LNCAP (cell line): ENCODE measurements around the gene NAV1.

Experiments used
- TF ChIP-seq, protein P1 (sequence below): fragments of 450-650 bp; IDR thresholded peaks from 2 replicates; pipeline ENCODE4 v1.5.1; 2017; ENCODE audit warnings: mild to moderate bottlenecking

Gene NAV1

DNA sequence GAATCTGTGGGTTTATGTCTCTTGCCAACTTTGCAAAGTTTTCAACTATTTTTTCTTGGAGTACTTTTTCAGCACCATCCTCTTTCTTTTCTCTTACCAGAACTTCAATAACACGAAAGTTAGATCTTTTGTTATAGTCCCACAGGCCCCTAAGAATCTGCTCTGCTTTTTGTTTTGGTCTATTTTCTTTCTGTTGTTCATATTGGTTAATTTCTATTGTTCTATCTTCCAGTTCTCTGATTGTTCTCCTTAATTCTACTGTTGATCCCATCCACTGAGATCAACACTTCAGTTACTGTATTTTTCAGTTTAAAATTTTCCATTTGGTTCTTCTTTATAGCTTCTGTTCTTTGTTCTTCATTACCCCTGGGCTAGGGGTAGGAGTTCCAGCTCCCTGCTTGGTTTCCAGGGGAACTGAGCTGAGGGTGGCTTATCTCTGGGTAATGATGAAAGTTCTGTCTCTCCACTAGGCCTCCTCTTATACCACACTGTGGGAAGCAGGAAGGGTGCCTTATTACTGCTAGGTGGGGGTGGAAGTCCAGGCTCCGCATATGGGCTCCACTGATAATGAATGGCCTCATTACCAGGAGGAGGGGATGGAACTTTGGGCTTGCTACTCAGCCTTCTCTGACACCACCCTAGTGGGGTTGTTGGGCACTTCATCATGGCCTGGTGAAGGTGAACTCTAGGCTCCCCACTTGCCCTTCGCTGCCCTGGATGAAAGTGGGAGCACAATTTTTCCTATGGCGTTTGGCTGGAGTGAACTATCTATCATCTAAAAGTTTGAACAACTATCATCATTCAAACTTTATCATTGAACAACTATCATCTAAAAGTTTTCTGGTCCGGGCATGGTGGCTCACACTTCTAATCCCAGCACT is 39.3 kb downstream of the NAV1 start:
- TF ChIP-seq, protein P1, sequence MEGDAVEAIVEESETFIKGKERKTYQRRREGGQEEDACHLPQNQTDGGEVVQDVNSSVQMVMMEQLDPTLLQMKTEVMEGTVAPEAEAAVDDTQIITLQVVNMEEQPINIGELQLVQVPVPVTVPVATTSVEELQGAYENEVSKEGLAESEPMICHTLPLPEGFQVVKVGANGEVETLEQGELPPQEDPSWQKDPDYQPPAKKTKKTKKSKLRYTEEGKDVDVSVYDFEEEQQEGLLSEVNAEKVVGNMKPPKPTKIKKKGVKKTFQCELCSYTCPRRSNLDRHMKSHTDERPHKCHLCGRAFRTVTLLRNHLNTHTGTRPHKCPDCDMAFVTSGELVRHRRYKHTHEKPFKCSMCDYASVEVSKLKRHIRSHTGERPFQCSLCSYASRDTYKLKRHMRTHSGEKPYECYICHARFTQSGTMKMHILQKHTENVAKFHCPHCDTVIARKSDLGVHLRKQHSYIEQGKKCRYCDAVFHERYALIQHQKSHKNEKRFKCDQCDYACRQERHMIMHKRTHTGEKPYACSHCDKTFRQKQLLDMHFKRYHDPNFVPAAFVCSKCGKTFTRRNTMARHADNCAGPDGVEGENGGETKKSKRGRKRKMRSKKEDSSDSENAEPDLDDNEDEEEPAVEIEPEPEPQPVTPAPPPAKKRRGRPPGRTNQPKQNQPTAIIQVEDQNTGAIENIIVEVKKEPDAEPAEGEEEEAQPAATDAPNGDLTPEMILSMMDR, result no peak

DNA sequence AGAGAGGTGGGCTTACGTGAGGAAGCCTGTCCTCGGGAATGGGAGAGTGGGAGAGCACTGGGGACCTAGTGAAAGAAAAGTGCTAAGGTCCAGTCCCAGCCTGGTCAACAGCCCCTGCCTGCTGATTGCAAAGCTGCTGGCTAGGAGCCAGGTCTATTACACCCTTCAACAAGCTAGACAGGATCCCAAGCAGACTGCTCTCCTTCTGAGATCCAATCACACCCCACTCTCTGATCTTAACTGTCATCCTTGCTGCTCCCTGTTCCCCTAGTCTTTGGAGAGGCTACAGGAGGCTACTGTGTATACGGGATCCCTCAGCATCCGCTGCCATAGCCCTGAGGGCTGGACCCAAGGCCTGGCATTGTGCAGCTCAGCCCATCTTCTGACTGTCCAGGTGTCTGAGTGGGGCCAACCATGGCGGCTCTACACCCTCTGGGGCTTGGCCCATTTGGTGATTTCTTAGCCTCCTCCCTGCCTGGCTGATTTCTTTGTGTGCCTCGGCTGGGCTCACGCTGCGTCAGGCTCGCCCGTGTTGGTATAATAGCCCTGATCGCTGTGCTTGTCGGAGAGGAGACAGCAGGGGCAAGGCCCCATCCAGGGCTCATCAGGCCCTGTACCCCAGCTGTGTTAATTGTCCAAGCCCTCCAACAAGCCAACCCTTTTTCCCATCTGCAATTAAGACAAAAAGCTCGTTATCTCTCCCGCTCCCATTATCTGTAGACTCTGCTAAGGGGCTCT is 43.9 kb downstream of the NAV1 start:
- TF ChIP-seq, protein P1, result no peak

DNA sequence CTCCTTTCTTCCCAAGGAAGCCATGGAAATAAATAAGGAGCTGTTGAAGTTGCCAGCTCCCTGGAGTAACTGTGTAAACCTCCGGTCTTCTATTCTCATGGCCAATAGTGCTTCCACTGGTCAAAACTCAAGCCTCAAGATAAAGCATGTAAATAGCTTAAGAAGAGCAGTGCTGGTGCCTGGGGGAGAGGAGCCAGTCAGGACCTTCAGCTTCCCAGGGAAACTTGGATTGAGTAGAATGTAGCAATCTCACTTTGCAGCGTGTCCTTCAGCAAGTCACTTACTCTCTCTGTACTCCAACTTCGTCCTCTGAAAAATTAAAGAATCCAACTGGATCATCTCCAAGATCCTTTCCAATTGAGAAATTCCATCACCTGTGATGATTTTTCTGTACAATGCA is 44.7 kb downstream of the NAV1 start:
- TF ChIP-seq, protein P1, result no peak

DNA sequence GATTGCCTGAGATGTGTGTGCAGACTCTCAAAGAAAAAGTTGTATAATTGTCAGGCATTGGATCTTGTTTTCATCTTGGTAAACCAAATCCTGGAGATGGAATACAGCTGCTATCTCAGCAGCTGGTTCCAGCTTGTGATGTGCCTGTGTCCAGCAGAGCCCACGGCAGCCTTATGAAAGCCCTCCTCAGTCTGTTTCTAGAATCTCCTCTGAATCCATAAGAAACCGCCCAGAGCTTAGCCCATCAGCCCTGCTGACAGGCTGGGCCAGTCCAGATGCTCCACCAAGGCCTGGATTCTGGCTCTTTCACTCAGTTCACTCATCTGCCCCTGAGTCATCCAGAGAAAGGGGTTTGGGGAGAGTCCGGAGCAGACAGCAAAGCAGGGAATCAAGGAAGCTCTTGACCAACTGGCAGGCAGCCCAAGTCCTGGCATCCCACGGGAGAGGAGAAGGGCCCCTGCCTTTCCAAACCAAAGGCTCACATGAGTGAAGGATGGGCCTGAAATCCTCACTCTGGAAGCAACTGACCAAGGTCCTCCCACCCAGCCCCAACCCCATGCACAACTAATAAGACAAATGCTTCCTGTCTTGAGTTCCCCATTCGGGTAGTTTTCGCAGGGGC is 45.7 kb downstream of the NAV1 start:
- TF ChIP-seq, protein P1, result no peak

DNA sequence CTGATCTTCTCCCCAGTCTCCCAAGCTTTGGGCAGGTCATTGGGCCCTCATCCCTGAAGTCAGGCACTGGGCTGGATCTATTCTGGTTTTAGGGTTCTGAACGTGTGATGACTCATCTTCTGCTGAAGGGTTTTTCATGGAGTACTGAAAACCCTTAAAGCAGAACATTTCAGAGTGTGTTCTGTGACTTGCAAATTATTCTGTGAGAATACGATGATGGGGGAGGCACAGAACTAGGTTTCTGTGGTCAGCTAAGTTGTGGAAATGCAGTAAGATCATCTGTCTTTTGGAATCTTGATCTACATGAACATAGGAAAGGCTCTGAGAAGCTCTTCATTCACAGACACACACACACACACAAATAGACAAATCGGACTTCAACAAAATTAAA is 46.2 kb downstream of the NAV1 start:
- TF ChIP-seq, protein P1, result no peak

DNA sequence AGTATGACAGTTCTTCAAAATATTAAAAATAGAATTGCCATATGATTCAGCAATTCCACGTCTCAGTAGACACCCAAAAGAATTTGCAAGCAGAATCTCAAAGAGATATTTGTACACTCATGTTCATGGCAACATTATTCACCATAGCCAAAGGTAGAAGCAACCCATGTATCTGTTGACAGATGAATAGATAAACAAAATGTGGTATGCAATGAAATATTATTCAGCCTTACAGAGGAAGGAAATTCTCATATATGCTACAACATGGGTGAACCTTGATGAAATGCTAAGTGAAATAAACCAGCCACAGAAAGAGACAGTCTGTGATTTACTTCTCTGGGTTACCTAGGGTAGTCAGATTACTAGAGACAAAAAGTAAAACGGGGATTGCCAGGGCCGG is 47.0 kb downstream of the NAV1 start:
- TF ChIP-seq, protein P1, result no peak

DNA sequence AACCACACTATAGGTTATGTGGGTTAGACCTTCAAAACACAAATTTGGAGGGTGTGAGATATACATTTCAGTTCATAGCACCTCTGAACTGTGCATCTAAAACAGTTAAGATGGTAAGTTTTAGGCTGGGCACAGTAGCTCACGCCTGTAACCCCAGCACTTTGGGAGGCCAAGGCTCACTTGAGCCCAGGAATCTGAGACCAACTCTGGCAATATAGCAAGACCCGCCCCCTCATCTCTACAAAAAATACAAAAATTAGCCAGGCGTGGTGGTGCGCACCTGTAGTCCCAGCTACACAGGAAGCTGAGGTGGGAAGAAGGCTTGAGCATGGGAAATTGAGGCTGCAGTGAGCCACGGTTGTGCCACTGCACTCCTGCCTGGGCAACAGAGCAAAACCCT is 47.9 kb downstream of the NAV1 start:
- TF ChIP-seq, protein P1, result no peak
